HEK293 (cell line): Measurements from ENCODE around the gene ZBTB21.
A peak's percentile ranks its signal among the peaks of the same experiment; 100 is the strongest.
"Not testable (repeated sequence)": the region's sequence is repeated elsewhere in the genome, so short reads cannot be mapped to it uniquely, and the experiment has no call there.

Experiments
- CTCF ChIA-PET: fragments of 350-600 bp; formaldehyde crosslinking; extraction: SDS; loops from one replicate; lab custom pipeline; 2021; ENCODE audit warnings: antibody characterized with exemption; lab: Yijun Ruan, JAX
- POLR2A ChIA-PET: fragments of 300-600 bp; formaldehyde crosslinking; extraction: SDS; loops from one replicate; lab custom pipeline; 2020; ENCODE audit warnings: antibody characterized with exemption, inconsistent platforms; lab: Yijun Ruan, JAX
- H3K27ac ChIP-seq: fragments of 200-500 bp; sonication (Bioruptor generic); 2 replicates; pipeline ENCODE4 v1.5.1; 2014; ENCODE audit warnings: low read depth, low read length, control low read depth, inconsistent platforms; ENCODE audit errors: extremely low read depth
- H3K36me3 ChIP-seq, 2 experiments: fragments of 200-500 bp in 1 of 2; sonication (Bioruptor generic) in 1 of 2; 1 replicate in 1 of 2; 2 replicates in 1 of 2; pipeline ENCODE4 v1.5.1; 2014 to 2017; ENCODE audit warnings: inconsistent platforms in 2 of 2, low read length in 2 of 2; ENCODE audit not compliant: control insufficient read depth in 2 of 2, insufficient read depth in 1 of 2
- H3K4me1 ChIP-seq: fragments of 200-500 bp; sonication (Bioruptor generic); 2 replicates; pipeline ENCODE4 v1.5.1; 2014; ENCODE audit warnings: mild to moderate bottlenecking, low read length, inconsistent platforms; ENCODE audit not compliant: control insufficient read depth, insufficient read depth
- H3K4me3 ChIP-seq: 2 replicates; pipeline ENCODE4 v1.5.1; 2011; ENCODE audit warnings: low read depth, mild to moderate bottlenecking, control low read depth, low read length, moderate library complexity
- H3K9me3 ChIP-seq: fragments of 200-500 bp; sonication (Bioruptor generic); 2 replicates; pipeline ENCODE4 v1.5.1; 2014; ENCODE audit warnings: low read depth, low read length, inconsistent platforms; ENCODE audit not compliant: control insufficient read depth, insufficient read depth
- BCL11A ChIP-seq: fragments of 450-650 bp; formaldehyde crosslinking; IDR thresholded peaks from 2 replicates; pipeline ENCODE4 v1.5.1; 2016; ENCODE audit warnings: low read depth, missing biosample characterization, missing genetic modification characterization
- ZNF121 ChIP-seq: fragments of 450-650 bp; formaldehyde crosslinking; IDR thresholded peaks from 2 replicates; pipeline ENCODE4 v1.5.1; 2016; ENCODE audit warnings: missing biosample characterization, missing genetic modification characterization
- ZNF202 ChIP-seq: fragments of 450-650 bp; formaldehyde crosslinking; IDR thresholded peaks from 2 replicates; pipeline ENCODE4 v1.5.1; 2016; ENCODE audit warnings: missing biosample characterization, missing genetic modification characterization, borderline replicate concordance
- ZNF341 ChIP-seq: fragments of 450-650 bp; formaldehyde crosslinking; IDR thresholded peaks from 2 replicates; pipeline ENCODE4; 2016; ENCODE audit warnings: low read depth, missing biosample characterization, missing genetic modification characterization
- ZNF423 ChIP-seq: fragments of 450-650 bp; formaldehyde crosslinking; IDR thresholded peaks from 2 replicates; pipeline ENCODE4 v1.5.1; 2016; ENCODE audit warnings: missing biosample characterization, missing genetic modification characterization
- ZNF777 ChIP-seq: fragments of 450-650 bp; formaldehyde crosslinking; IDR thresholded peaks from 2 replicates; pipeline ENCODE4 v1.5.1; 2017; ENCODE audit warnings: missing biosample characterization, missing genetic modification characterization, borderline replicate concordance
- ZNF792 ChIP-seq: fragments of 450-650 bp; formaldehyde crosslinking; IDR thresholded peaks from 2 replicates; pipeline ENCODE4 v1.5.1; 2016; ENCODE audit warnings: missing biosample characterization, missing genetic modification characterization
- TF ChIP-seq, protein P1 (sequence below): fragments of 450-650 bp; formaldehyde crosslinking; IDR thresholded peaks from 2 replicates; pipeline ENCODE4 v1.5.1; 2016; ENCODE audit warnings: missing biosample characterization, missing genetic modification characterization
- TF ChIP-seq, protein P2 (sequence below): fragments of 450-650 bp; formaldehyde crosslinking; IDR thresholded peaks from 2 replicates; pipeline ENCODE4 v1.5.1; 2016; ENCODE audit warnings: missing biosample characterization, missing genetic modification characterization
- TF ChIP-seq, protein P3 (sequence below): fragments of 450-650 bp; formaldehyde crosslinking; IDR thresholded peaks from 2 replicates; pipeline ENCODE4 v1.5.1; 2017; ENCODE audit warnings: missing biosample characterization, missing genetic modification characterization
- TF ChIP-seq, protein P4 (sequence below): fragments of 450-650 bp; formaldehyde crosslinking; IDR thresholded peaks from 2 replicates; pipeline ENCODE4 v1.5.1; 2016; ENCODE audit warnings: missing biosample characterization, missing genetic modification characterization

ZBTB21 gene

DNA sequence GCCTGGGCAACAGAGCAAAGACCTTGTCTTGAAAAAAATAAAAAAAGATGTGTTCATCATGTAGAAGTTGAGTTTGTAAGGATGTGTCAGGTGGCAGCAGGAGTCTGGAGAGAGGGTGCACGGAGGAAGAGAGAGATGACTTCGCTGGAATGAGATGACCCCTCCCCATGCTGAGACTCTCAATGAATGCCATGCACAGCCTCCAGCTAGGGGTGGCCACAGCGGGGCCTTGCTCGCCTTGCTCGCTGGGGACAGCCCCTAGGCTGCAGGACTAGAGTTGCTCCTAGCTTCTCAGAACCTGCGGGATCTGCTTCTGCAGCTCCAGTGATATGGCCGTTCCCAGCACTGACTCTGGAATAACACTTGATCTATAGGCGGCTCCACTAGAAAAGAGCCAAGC lies 49.8 kb downstream of the ZBTB21 start:
- Histone ChIP-seq H3K4me1 (no peaks in the 10 kb centered on the region), H3K27ac (no peak overlapping the region), H3K9me3 (no peaks in the 10 kb centered on the region), H3K36me3 (no peaks in the 10 kb centered on the region), H3K4me3 (no peak overlapping the region)
- ChIA-PET CTCF (interaction anchor here (0.6 kb wide), 1 partner anchor 11 kb away, joined by 3 read pairs; no protein-coding TSS in a partner anchor), POLR2A (no interaction called here)
- TF ChIP-seq BCL11A (tag by site-specific recombination), result no peak
- TF ChIP-seq ZNF777 (tag by site-specific recombination), result no peak
- TF ChIP-seq ZNF341 (tag by site-specific recombination), result no peak
- TF ChIP-seq, protein P1, sequence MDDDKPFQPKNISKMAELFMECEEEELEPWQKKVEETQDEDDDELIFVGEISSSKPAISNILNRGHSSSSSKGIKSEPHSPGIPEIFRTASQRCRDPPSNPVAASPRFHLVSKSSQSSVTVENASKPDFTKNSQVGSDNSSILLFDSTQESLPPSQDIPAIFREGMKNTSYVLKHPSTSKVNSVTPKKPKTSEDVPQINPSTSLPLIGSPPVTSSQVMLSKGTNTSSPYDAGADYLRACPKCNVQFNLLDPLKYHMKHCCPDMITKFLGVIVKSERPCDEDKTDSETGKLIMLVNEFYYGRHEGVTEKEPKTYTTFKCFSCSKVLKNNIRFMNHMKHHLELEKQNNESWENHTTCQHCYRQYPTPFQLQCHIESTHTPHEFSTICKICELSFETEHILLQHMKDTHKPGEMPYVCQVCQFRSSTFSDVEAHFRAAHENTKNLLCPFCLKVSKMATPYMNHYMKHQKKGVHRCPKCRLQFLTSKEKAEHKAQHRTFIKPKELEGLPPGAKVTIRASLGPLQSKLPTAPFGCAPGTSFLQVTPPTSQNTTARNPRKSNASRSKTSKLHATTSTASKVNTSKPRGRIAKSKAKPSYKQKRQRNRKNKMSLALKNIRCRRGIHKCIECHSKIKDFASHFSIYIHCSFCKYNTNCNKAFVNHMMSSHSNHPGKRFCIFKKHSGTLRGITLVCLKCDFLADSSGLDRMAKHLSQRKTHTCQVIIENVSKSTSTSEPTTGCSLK, result no peak
- no peak for TF ChIP-seq ZNF423 (tag by site-specific recombination)
- no peak for TF ChIP-seq ZNF792

DNA sequence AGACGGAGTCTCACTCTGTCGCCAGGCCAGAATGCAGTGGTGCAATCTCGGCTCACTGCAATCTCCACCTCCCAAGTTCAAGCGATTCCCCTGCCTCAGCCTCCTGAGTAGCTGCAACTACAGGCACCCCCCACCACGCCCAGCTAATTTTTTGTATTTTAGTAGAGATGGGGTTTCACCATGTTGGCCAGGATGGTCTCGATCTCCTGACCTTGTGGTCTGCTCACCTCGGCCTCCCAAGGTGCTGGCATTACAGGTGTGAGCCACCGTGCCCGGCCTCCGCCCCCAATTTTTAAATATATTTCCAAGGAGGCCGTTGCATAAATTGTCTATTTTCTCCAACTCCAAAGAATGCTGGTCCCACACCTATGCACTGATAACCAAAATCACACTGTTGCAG lies 50.5 kb downstream of the ZBTB21 start:
- H3K4me1 ChIP-seq, H3K36me3 ChIP-seq, H3K9me3 ChIP-seq, H3K4me3 ChIP-seq, CTCF ChIA-PET, H3K27ac ChIP-seq, POLR2A ChIA-PET: not testable (repeated sequence)
- 0 out of 2 replicates have a peak, but pooled peaks have one; percentile 2 for TF ChIP-seq ZNF121 (tag by site-specific recombination)

DNA sequence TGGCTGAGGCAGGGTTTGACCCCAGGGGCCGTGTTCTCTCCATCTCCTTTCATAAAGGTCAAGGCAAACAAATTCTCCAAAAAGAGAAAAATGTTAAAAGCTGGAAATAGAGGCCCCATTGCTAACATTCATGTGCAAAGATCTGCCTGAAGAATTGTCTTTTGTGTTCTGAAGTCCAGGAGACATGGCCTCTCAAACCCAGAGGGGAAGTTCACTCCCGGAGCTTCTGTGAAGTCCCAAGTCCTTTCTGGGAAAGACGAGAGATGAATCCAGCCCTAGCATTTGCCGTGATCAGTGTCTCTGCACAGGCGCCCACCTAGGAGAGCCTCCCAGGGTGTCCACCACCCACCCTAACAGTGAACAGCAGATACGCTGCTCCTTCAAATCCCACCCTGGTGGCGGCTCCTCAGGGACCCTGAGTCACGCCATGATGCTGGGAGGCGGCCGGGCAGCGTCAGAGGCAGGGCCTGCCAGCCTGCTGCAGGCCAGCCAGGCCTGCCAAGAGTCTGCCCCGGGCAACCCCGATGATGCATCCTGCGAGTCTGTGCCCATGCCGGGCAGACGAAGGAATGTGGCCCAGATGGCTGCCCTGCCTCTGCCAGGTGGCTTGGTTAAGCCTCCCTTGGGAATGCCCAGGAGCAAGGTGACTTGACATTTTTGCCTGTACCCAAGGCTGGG lies 51.1 kb downstream of the ZBTB21 start:
- POLR2A ChIA-PET, result no interaction called here
- H3K27ac ChIP-seq, result no peak overlapping the region
- no peaks in the 10 kb centered on the region for H3K36me3 ChIP-seq
- H3K4me1 ChIP-seq, result peaks cover 2% of the 10 kb centered on the region; the same call in 1 of the 2 replicates
- CTCF ChIA-PET, result no interaction called here
- no peaks in the 10 kb centered on the region for H3K9me3 ChIP-seq
- TF ChIP-seq ZNF202 (tag by site-specific recombination), result no peak
- no peak overlapping the region for H3K4me3 ChIP-seq

DNA sequence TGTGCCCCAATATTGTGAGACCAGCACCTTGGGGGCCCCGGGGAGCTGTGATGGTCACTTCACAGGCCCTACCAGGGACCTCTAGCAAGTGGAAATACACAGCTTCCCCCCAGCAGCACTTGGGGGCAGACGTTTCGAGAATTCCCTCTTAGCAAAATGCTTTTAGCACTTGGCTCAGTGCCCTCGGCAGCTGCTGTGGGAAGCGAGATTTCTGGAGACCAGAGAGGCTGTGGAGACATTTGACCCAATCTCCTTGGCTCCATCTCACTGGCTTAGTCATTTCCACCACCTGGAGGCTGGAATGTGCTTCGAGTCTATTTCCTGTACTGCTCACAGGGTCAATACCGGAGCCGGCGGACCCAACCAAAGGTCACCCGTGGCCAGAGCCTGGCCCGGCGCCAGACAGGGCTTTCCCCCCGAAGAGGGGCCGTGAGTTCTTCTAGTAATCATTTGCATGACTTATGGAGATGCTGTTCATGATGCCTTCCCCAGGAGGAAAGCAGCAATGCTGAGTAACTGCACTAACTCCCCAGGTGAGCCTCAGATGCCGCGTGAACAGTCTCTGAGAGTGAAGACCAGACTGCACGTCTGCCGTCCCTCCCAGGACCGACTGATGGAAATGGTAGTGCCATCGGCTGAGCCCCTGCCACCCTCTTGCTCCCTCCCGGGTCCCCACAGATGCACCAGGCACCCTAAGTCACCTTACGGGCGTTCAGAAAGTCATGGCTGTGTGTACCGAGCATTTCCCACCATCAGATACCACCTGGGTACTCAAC lies 52.0 kb downstream of the ZBTB21 start:
- ChIA-PET POLR2A (no interaction called here), CTCF (interaction anchor here (0.6 to 0.8 kb wide), 4 partner anchors 15 to 346 kb away, joined by 3 to 4 read pairs (median 3); no protein-coding TSS in a partner anchor)
- H3K4me3 ChIP-seq, result no peak overlapping the region
- TF ChIP-seq, protein P2, sequence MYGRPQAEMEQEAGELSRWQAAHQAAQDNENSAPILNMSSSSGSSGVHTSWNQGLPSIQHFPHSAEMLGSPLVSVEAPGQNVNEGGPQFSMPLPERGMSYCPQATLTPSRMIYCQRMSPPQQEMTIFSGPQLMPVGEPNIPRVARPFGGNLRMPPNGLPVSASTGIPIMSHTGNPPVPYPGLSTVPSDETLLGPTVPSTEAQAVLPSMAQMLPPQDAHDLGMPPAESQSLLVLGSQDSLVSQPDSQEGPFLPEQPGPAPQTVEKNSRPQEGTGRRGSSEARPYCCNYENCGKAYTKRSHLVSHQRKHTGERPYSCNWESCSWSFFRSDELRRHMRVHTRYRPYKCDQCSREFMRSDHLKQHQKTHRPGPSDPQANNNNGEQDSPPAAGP (tag by site-specific recombination), result no peak
- TF ChIP-seq, protein P3, sequence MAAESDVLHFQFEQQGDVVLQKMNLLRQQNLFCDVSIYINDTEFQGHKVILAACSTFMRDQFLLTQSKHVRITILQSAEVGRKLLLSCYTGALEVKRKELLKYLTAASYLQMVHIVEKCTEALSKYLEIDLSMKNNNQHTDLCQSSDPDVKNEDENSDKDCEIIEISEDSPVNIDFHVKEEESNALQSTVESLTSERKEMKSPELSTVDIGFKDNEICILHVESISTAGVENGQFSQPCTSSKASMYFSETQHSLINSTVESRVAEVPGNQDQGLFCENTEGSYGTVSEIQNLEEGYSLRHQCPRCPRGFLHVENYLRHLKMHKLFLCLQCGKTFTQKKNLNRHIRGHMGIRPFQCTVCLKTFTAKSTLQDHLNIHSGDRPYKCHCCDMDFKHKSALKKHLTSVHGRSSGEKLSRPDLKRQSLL (tag by site-specific recombination), result peak; percentile 86; the same call in 1 of the 2 replicates
- TF ChIP-seq, protein P4, sequence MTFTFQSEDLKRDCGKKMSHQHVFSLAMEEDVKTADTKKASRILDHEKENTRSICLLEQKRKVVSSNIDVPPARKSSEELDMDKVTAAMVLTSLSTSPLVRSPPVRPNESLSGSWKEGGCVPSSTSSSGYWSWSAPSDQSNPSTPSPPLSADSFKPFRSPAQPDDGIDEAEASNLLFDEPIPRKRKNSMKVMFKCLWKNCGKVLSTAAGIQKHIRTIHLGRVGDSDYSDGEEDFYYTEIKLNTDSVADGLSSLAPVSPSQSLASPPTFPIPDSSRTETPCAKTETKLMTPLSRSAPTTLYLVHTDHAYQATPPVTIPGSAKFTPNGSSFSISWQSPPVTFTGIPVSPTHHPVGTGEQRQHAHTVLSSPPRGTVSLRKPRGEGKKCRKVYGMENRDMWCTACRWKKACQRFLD, result no peak
- no peaks in the 10 kb centered on the region for H3K36me3 ChIP-seq
- no peak overlapping the region for H3K27ac ChIP-seq
- peaks cover 2% of the 10 kb centered on the region; the same call in 1 of the 2 replicates for H3K4me1 ChIP-seq
- no peaks in the 10 kb centered on the region for H3K9me3 ChIP-seq
